ENCODE measurements around the gene NR1H2.

Gene NR1H2

GRCh38 chr19:50423279-50424113, 47.2 kb downstream of the NR1H2 start:
- DNase-seq (ENCODE audit: low read depth), result no peak

GRCh38 chr19:50425581-50425980, 49.3 kb downstream of the NR1H2 start:
- DNase-seq (ENCODE audit: low read depth), result no peak

GRCh38 chr19:50427318-50427925, 51.2 kb downstream of the NR1H2 start:
- no peak for DNase-seq (ENCODE audit: low read depth)

- DNase-seq (ENCODE audit: low read depth), result no peak
Measured at GRCh38 chr19:50427997-50428425, 51.8 kb downstream of the NR1H2 start.

GRCh38 chr19:50428772-50429463, 52.7 kb downstream of the NR1H2 start:
- no peak for DNase-seq (ENCODE audit: low read depth)

GRCh38 chr19:50430888-50431342, 54.7 kb downstream of the NR1H2 start:
- DNase-seq (ENCODE audit: low read depth), result no peak

- DNase-seq (ENCODE audit: low read depth), result peak; percentile 29
Measured at GRCh38 chr19:50431343-50432220, 55.3 kb downstream of the NR1H2 start.

- DNase-seq (ENCODE audit: low read depth), result no peak
Measured at GRCh38 chr19:50432221-50433028, 56.2 kb downstream of the NR1H2 start, which contains the start of gene MYBPC2. Gene MYBPC2 (plus strand): TSS chr19:50432892. CDS start chr19:50432954, 62 bp downstream.

Data from HS-27A (cell line).